ENCODE results near the gene BTD. TPM values are rescaled to one million over a fixed set of nuclear protein-coding genes. Genes with fewer than 3 reads are reported as not detected.

The BTD gene
- 10 to 100 TPM in 10 of 12 donors, 1 to 10 TPM in 1, not detected in 1; 8.9 to 26.7 (median 13.5) TPM for polyA plus RNA-seq (ENCODE audit: insufficient read length in 12 of 12)
- long read RNA-seq, donor 1, full-length matches to known transcripts, result 9 of 9 reads
- long read RNA-seq, donor 1, partial matches to known transcripts, result 0 of 9 reads
- long read RNA-seq, donor 1, other reads (novel, unspliced or antisense), result 0 of 9 reads
- long read RNA-seq, donor 2, full-length matches to known transcripts, result 5 of 5 reads
- long read RNA-seq, donor 2, partial matches to known transcripts, result 0 of 5 reads
- long read RNA-seq, donor 2, other reads (novel, unspliced or antisense), result 0 of 5 reads
- long read RNA-seq, donor 3, partial matches to known transcripts, result 0 of 2 reads
- long read RNA-seq, donor 3, other reads (novel, unspliced or antisense), result 0 of 2 reads
- long read RNA-seq, donor 4, full-length matches to known transcripts, result 5 of 5 reads
- long read RNA-seq, donor 4, partial matches to known transcripts, result 0 of 5 reads
- long read RNA-seq, donor 4, other reads (novel, unspliced or antisense), result 0 of 5 reads
- long read RNA-seq, donor 5, partial matches to known transcripts, result 0 of 4 reads
- long read RNA-seq, donor 5, other reads (novel, unspliced or antisense), result 0 of 4 reads
- long read RNA-seq, donor 6, partial matches to known transcripts, result 0 of 3 reads
- long read RNA-seq, donor 6, other reads (novel, unspliced or antisense), result 0 of 3 reads
- long read RNA-seq, donor 7, full-length matches to known transcripts, result 3 of 3 reads
- long read RNA-seq, donor 7, partial matches to known transcripts, result 0 of 3 reads
- long read RNA-seq, donor 7, other reads (novel, unspliced or antisense), result 0 of 3 reads
- long read RNA-seq, donor 8, full-length matches to known transcripts, result 6 of 19 reads
- long read RNA-seq, donor 8, partial matches to known transcripts, result 13 of 19 reads
- long read RNA-seq, donor 8, other reads (novel, unspliced or antisense), result 0 of 19 reads
- long read RNA-seq, donor 9, full-length matches to known transcripts, result 6 of 6 reads
- long read RNA-seq, donor 9, partial matches to known transcripts, result 0 of 6 reads
- long read RNA-seq, donor 9, other reads (novel, unspliced or antisense), result 0 of 6 reads
- long read RNA-seq, donor 10, partial matches to known transcripts, result 0 of 4 reads
- long read RNA-seq, donor 10, other reads (novel, unspliced or antisense), result 0 of 4 reads
- long read RNA-seq, donor 11, partial matches to known transcripts, result 0 of 5 reads
- long read RNA-seq, donor 11, other reads (novel, unspliced or antisense), result 0 of 5 reads

GRCh38 chr3:15601399-15602145, at the start of gene BTD, which contains the start of gene HACL1:
TSS of gene BTD (plus strand) at chr3:15601745. CDS start at chr3:15635440, 33,695 bp downstream.
TSS of gene HACL1 (minus strand) at chr3:15601569. CDS start at chr3:15601463, 106 bp downstream.
- DNase-seq, result peak; percentile 99

GRCh38 chr3:15551902-15552301, 49.6 kb upstream of the BTD start:
- DNase-seq, result no peak

- no peak for DNase-seq
Observed at GRCh38 chr3:15553749-15554148, 47.8 kb upstream of the BTD start.

- peak; percentile 11 for DNase-seq
Observed at GRCh38 chr3:15556512-15556911, 45.0 kb upstream of the BTD start.

- peak; percentile 62 for DNase-seq
Observed at GRCh38 chr3:15557511-15557946, 44.0 kb upstream of the BTD start.

GRCh38 chr3:15558581-15558980, 43.0 kb upstream of the BTD start:
- no peak for DNase-seq

- DNase-seq, result no peak
Observed at GRCh38 chr3:15562560-15562959, 39.0 kb upstream of the BTD start.

- DNase-seq, result no peak
Observed at GRCh38 chr3:15563190-15563589, 38.4 kb upstream of the BTD start.

- no peak for DNase-seq
Observed at GRCh38 chr3:15572138-15572537, 29.4 kb upstream of the BTD start.

GRCh38 chr3:15575446-15575845, 26.1 kb upstream of the BTD start:
- DNase-seq, result no peak

- no peak for DNase-seq
Observed at GRCh38 chr3:15576475-15576874, 25.1 kb upstream of the BTD start.

GRCh38 chr3:15578289-15578867, 23.2 kb upstream of the BTD start:
- peak; percentile 33 for DNase-seq

- peak; percentile 24 for DNase-seq
Observed at GRCh38 chr3:15579051-15579450, 22.5 kb upstream of the BTD start.

- DNase-seq, result no peak
Observed at GRCh38 chr3:15581471-15582394, 19.8 kb upstream of the BTD start.

GRCh38 chr3:15585111-15585845, 16.3 kb upstream of the BTD start:
- DNase-seq, result no peak

- no peak for DNase-seq
Observed at GRCh38 chr3:15591242-15591641, 10.3 kb upstream of the BTD start.

- no peak for DNase-seq
Observed at GRCh38 chr3:15591928-15592327, 9.6 kb upstream of the BTD start.

GRCh38 chr3:15592968-15593367, 8.6 kb upstream of the BTD start:
- DNase-seq, result no peak

- no peak for DNase-seq
Observed at GRCh38 chr3:15595955-15596354, 5.6 kb upstream of the BTD start.
